GM21786 (cell line): ENCODE measurements around the gene CDH6.

Experiments used
- ATAC-seq: cut with Tn5 transposase; IDR thresholded peaks from one replicate; pipeline ENCODE4 v1.9.1; 2021; ENCODE audit not compliant: unreplicated experiment

Gene CDH6

DNA sequence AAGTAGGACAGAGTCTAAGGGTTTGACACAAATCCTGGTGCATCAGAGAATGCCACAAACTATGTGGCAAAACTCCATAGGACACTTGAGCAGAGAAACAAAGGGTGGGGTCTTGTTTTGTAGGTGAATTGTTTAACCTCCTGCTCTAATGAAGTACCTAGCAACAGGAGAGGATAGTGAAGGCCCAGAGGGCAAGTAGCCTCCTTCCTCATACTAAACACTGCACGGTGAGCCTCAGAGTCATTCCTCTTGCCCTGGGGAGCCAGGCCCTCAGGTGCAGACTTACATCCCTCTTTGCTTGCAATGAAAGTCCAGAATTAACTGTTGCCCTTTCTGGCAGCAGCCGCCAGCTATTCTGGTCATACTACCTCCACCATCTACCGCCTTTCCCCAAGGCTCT lies 172.3 kb downstream of the CDH6 start:
- ATAC-seq = no peak

DNA sequence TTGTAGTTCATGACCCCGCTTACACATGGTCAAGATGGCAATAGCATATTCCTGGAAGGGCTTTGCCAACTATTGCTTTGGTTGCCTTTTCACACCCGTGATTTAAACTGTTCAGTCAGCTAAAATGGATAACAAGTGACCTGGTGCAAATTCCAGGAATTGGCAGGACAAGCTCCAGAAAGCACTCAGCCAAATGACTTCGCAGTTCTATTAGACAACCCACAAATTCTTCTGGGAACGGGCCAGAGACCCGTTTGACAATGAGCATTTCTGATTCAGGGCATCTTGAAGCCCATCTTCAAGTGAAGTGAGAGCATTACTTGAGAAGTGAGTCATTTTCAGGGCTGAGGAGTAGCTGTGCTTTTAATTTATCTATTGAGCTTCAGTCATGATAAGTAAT lies 173.5 kb downstream of the CDH6 start:
- no peak for ATAC-seq

DNA sequence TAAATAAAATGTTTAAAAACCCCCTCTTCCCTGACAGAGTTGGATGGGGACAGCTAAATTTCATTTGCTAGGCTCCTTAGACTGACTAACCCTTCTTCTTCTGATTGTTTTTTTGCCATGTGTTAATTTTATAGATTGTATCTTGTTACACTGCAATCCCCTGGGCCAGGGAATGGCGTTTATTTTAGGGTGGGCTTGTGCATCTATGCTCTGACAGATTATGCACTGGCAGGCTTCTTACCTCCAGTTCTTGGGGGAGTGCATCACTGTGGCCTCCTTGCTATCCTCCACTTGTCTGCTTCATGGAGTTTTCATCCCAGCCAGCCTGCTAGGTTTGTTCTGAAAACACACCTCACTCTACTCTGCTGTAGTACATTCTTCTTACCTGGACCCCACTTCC lies 178.6 kb downstream of the CDH6 start:
- ATAC-seq = no peak

DNA sequence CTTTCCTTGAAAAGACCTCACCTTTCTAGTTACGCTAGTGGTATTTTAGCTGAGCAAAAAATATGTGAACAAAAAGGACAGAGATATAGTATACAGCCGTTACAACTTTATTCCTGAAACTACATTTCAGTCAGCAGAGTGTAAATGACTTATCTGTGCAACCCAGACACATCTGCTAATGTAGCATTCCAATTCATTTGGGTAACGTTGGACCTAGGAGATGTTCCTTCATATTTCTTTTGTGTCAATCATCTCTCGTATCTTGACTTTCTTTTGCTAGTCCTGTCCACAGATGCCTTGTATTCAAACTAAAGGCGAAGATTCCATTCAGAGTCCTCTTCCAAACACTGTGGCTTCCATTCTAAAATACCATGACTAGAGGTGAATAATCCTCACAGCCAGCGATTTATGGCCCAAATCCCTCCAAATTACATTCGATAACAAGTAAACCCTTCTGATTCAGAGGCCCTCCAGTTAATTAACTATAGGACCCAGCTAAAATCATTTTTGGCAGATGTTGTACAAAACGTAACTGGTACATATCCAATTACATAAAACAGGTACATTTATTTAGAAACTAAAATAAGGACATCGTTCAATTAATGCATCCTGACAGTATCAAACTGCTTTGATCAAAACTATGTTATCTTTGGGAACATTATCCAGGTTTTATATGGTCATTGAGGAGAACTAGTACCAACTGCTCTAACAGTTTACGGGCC lies 182.7 kb downstream of the CDH6 start:
- ATAC-seq = no peak

DNA sequence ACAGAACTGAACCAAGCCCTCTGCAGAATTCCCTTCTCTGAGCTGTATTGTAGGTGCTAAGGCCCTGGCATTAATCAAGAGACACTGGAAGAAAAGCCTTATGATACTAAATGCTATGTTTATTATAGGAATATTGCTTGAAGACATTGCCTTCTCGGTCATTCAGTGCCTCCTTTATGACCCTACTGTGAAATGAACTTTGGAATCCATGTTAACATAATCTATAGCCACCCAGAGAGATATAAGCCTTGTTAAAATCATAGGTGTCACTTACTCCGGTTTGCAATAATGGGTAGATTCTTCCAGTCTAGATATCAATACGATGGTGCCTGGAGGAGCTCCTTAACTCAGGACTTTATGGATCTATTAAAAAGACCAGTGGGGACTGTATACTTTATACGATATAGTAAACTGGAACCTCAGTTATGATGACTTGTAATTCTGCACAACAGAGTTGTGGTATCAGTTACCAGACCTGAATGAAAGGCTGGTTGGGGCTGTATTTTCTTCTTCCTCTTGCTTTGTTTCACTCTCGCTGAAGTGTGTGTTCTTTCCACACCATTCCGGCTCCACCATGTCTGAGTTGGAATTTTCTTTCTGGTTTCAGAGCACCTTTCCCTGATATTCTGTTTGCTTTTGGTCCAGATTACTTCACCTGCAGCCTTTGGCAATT lies 183.9 kb downstream of the CDH6 start:
- ATAC-seq = no peak

DNA sequence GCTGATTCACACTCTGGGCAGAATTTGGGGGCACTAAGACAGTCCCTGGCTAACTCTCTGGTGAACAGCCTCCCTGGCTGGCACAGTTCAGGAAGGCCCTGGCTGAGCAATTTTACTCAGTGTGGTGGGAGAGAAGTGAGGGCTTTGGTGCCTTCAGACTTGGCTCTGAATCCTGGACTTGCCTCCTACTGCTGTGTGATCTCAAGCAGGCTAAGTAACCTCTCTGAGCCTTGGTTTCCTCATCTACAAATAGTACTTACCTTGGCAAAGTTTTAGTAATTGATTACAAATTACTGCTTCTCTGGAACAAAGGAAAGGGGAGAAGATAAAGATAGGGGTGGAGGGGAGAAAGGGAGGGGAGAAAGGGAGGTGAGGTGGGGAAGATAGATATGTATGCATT lies 184.7 kb downstream of the CDH6 start:
- ATAC-seq = no peak
